Panc1 (cell line): ENCODE data around the gene OSBPL9. TPM values are rescaled to one million over a fixed set of nuclear protein-coding genes. Genes with fewer than 3 reads are reported as not detected.
A peak's percentile ranks its signal among the peaks of the same experiment; 100 is the strongest.

Experiments used
- ATAC-seq: fragments of 200-7000 bp; cut with Tn5 transposase; 2 replicates; pipeline ENCODE4 v1.9.1; 2020; ENCODE audit warnings: mild to moderate bottlenecking, moderate library complexity
- BruUV-seq: library from RNA; stranded (reverse); fragments of 400-500 nt; replicated peaks from 2 replicates; lab custom pipeline; 2021; lab: Mats Ljungman, UMichigan
- CTCF ChIA-PET: fragments of 300-600 bp; sonication (Branson Sonifier 250); formaldehyde crosslinking; loops from one replicate; lab custom pipeline; 2022; ENCODE audit warnings: antibody characterized with exemption; lab: Charles Lee
- POLR2A ChIA-PET: fragments of 300-600 bp; sonication (Branson Sonifier 250); formaldehyde crosslinking; loops from one replicate; lab custom pipeline; 2022; ENCODE audit warnings: antibody characterized with exemption; lab: Charles Lee
- DNase-seq: peaks from one replicate; pipeline ENCODE4 v3.0.0-alpha.2; 2010; ENCODE audit warnings: low read depth, low spot score
- H3K27ac ChIP-seq: 2 replicates; pipeline ENCODE4 v1.5.1; 2011; ENCODE audit warnings: mild to moderate bottlenecking, low read length, inconsistent platforms
- H3K27me3 ChIP-seq: fragments of 200-500 bp; sonication (Bioruptor generic); 2 replicates; pipeline ENCODE4 v1.6.0; 2014; ENCODE audit warnings: low read length, inconsistent platforms; ENCODE audit not compliant: control insufficient read depth, insufficient read depth
- H3K36me3 ChIP-seq: fragments of 200-500 bp; sonication (Bioruptor generic); 2 replicates; pipeline ENCODE4 v1.5.1; 2014; ENCODE audit warnings: inconsistent platforms, mild to moderate bottlenecking, low read length, moderate library complexity; ENCODE audit not compliant: control insufficient read depth, insufficient read depth
- H3K4me1 ChIP-seq: 2 replicates; pipeline ENCODE4 v1.5.1; 2011; ENCODE audit warnings: inconsistent platforms, mild to moderate bottlenecking, low read length, moderate library complexity; ENCODE audit not compliant: control insufficient read depth, insufficient read depth
- H3K4me3 ChIP-seq, 2 experiments: 2 replicates each; pipeline ENCODE4 v1.5.1; 2011 to 2012; ENCODE audit warnings: low read depth in 2 of 2, low read length in 2 of 2, mild to moderate bottlenecking in 2 of 2, inconsistent platforms in 1 of 2, moderate library complexity in 1 of 2
- H3K9me3 ChIP-seq: fragments of 200-500 bp; sonication (Bioruptor generic); 2 replicates; pipeline ENCODE4 v1.5.1; 2014; ENCODE audit warnings: low read depth, mild to moderate bottlenecking, inconsistent platforms, low read length, moderate library complexity; ENCODE audit not compliant: control insufficient read depth, insufficient read depth
- POLR2AphosphoS5 ChIP-seq: IDR thresholded peaks from 2 replicates; pipeline ENCODE4 v1.6.1; 2012; ENCODE audit warnings: mild to moderate bottlenecking, low read depth, low read length, moderate library complexity
- SIN3A ChIP-seq: IDR thresholded peaks from 2 replicates; pipeline ENCODE4 v1.6.1; 2012; ENCODE audit warnings: low read depth, mild to moderate bottlenecking, low read length, moderate library complexity, borderline replicate concordance; ENCODE audit not compliant: insufficient read depth
- TCF7L2 ChIP-seq: IDR thresholded peaks from 2 replicates; pipeline ENCODE4 v1.6.1; 2011; ENCODE audit warnings: mild to moderate bottlenecking, low read depth, low read length, inconsistent platforms
- in situ Hi-C: cut with HindIII; loops from 2 replicates; pipeline ENCODE4 v1.10.0; 2016; ENCODE audit warnings: low sequenced_read_pairs, low pct_unique_long_range_greater_than_20kb
- intact Hi-C: fragments of 100-400 bp; cut with micrococcal nuclease; formaldehyde crosslinking; loops from one replicate; pipeline ENCODE4 v1.10.0; 2022; ENCODE audit not compliant: unreplicated experiment
- total RNA-seq: library from RNA; stranded (reverse); gene quantifications from one replicate; pipeline ENCODE4 v1.2.1, GENCODE V29; 2021; ENCODE audit not compliant: unreplicated experiment
- TF ChIP-seq, protein P1 (sequence below), 2 experiments: IDR thresholded peaks; 2 replicates each; pipeline ENCODE4 v1.6.1; 2011 to 2012; ENCODE audit warnings: low read depth in 2 of 2, control low read depth in 1 of 2, low read length in 1 of 2, mild to moderate bottlenecking in 1 of 2, moderate library complexity in 1 of 2; ENCODE audit not compliant: insufficient read depth in 1 of 2
- TF ChIP-seq, protein P2 (sequence below): fragments of 450-650 bp; IDR thresholded peaks from 2 replicates; pipeline ENCODE4 v1.5.1; 2017; ENCODE audit warnings: mild to moderate bottlenecking

Gene OSBPL9
- total RNA-seq, 1 experiment from 2014 or later, result 85.5 TPM

DNA sequence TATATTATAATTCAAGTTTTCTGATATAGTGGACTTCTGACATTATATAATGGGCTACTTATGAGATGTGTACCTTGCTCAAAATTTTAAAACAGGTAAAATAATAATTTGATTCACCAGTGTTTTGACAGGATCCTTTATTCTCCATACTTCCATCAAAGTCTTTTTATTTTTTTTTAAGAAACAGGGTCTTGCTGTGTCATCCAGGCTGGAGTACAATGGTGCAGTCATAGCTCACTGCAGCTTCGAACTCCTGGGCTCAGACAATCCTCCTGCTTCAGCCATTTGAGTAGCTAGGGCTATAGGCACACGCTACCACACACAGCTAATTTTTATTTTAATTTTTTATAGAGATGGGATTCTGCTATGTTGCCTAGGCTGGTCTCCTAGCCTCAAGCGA is 132.3 kb downstream of the OSBPL9 start:
- Histone ChIP-seq H3K4me1 (no peaks in the 10 kb centered on the region), H3K27ac (no peak overlapping the region), H3K27me3 (no peaks in the 10 kb centered on the region), H3K4me3 (no peak overlapping the region), H3K36me3 (no peaks in the 10 kb centered on the region; the same call in 1 of the 2 replicates), H3K9me3 (0 out of 2 replicates have a peak, but pooled peaks cover 4% of the 10 kb centered on the region)
- intact Hi-C loops (no loop called here), in situ Hi-C loops (no loop called here)
- DNase-seq, result no peak
- ATAC-seq, result 0 out of 2 replicates have a peak, but pooled peaks have one; percentile 42
- ChIA-PET POLR2A (no interaction called here), CTCF (no interaction called here)
- TF ChIP-seq, protein P1, sequence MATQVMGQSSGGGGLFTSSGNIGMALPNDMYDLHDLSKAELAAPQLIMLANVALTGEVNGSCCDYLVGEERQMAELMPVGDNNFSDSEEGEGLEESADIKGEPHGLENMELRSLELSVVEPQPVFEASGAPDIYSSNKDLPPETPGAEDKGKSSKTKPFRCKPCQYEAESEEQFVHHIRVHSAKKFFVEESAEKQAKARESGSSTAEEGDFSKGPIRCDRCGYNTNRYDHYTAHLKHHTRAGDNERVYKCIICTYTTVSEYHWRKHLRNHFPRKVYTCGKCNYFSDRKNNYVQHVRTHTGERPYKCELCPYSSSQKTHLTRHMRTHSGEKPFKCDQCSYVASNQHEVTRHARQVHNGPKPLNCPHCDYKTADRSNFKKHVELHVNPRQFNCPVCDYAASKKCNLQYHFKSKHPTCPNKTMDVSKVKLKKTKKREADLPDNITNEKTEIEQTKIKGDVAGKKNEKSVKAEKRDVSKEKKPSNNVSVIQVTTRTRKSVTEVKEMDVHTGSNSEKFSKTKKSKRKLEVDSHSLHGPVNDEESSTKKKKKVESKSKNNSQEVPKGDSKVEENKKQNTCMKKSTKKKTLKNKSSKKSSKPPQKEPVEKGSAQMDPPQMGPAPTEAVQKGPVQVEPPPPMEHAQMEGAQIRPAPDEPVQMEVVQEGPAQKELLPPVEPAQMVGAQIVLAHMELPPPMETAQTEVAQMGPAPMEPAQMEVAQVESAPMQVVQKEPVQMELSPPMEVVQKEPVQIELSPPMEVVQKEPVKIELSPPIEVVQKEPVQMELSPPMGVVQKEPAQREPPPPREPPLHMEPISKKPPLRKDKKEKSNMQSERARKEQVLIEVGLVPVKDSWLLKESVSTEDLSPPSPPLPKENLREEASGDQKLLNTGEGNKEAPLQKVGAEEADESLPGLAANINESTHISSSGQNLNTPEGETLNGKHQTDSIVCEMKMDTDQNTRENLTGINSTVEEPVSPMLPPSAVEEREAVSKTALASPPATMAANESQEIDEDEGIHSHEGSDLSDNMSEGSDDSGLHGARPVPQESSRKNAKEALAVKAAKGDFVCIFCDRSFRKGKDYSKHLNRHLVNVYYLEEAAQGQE (IDR thresholded peaks at IDR 0.05; ENCODE audit: insufficient read depth in 1 of 2, low read depth in 2 of 2, low read length in 1 of 2), result no peak
- TF ChIP-seq, protein P2, sequence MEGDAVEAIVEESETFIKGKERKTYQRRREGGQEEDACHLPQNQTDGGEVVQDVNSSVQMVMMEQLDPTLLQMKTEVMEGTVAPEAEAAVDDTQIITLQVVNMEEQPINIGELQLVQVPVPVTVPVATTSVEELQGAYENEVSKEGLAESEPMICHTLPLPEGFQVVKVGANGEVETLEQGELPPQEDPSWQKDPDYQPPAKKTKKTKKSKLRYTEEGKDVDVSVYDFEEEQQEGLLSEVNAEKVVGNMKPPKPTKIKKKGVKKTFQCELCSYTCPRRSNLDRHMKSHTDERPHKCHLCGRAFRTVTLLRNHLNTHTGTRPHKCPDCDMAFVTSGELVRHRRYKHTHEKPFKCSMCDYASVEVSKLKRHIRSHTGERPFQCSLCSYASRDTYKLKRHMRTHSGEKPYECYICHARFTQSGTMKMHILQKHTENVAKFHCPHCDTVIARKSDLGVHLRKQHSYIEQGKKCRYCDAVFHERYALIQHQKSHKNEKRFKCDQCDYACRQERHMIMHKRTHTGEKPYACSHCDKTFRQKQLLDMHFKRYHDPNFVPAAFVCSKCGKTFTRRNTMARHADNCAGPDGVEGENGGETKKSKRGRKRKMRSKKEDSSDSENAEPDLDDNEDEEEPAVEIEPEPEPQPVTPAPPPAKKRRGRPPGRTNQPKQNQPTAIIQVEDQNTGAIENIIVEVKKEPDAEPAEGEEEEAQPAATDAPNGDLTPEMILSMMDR, result no peak
- no peak for TF ChIP-seq POLR2AphosphoS5
- no peak for TF ChIP-seq TCF7L2
- TF ChIP-seq SIN3A, result no peak
- no TSS peak for BruUV-seq

DNA sequence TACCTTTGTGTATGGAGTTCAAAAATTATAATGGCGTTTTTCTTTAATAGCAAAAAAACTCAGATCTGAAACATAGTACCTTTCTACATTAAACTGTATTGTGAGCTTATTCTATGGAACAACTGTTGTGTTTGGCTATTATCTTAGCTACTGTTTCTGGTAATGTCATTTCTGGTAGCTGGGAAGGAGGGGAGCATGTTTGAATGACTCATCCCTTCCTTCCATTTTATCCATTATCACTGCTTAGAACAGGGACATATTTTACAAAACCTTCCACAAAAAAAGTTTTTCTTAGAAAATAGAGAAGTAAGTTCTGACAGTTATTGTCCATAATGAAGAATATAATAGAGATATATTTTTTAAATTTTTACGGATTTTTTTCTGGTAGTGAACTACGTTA is 133.3 kb downstream of the OSBPL9 start:
- no TSS peak for BruUV-seq
- intact Hi-C loops (no loop called here), in situ Hi-C loops (no loop called here)
- H3K36me3 ChIP-seq, result no peaks in the 10 kb centered on the region; the same call in 1 of the 2 replicates
- H3K27ac ChIP-seq, result no peak overlapping the region
- CTCF ChIA-PET, result interaction anchor here (0.5 kb wide), 1 partner anchor 24 kb away, joined by 6 read pairs; no protein-coding TSS in a partner anchor
- ATAC-seq (no peak), DNase-seq (no peak)
- TF ChIP-seq, protein P1 (IDR thresholded peaks at IDR 0.05; ENCODE audit: insufficient read depth in 1 of 2, low read depth in 2 of 2, low read length in 1 of 2), result no peak
- TF ChIP-seq TCF7L2 (no peak), SIN3A (no peak)
- H3K4me3 ChIP-seq, result no peak overlapping the region
- no peaks in the 10 kb centered on the region for H3K27me3 ChIP-seq
- H3K9me3 ChIP-seq, result 0 out of 2 replicates have a peak, but pooled peaks cover 4% of the 10 kb centered on the region
- POLR2A ChIA-PET, result no interaction called here
- H3K4me1 ChIP-seq, result no peaks in the 10 kb centered on the region
